Measurements from ENCODE around the gene RACK1. TPM values are rescaled to one million over a fixed set of nuclear protein-coding genes. Genes with fewer than 3 reads are reported as not detected.
"Not testable (repeated sequence)": the region's sequence is repeated elsewhere in the genome, so short reads cannot be mapped to it uniquely, and the experiment has no call there.

RACK1 gene
- total and polyA plus RNA-seq, 10 donors: 1,202 to 3,598 (median 2,333) TPM

DNA sequence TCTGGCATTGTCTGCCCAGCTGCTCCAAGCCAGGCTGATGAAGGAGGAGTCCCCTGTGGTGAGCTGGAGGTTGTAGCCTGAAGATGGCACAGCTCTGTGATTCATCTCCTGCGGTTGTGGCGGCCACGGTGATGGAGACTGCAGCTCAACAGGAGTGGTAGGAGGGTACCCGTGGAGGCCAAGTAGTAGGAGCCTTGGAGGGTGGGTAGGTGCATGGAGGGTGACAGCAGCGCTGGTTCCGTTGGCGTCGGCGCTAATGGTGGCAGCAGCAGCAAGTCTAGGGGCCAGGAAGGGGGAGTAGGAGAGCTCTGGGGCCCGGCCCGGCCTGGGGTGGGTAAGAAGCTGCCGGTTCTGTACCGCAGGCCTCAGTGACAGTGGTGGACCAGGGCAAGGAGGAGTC lies 39.6 kb upstream of the RACK1 start:
- DNase-seq: peak; percentile 54
- 79 to 89% (median 87%) methylated on average over 12 to 13 of the region's 13 CpGs for WGBS, 5 donors
- no peak for TF ChIP-seq POLR2AphosphoS5 (IDR thresholded peaks at IDR 0.05)
- no peak for TF ChIP-seq POLR2A (IDR thresholded peaks at IDR 0.05)
- TF ChIP-seq, protein P1, sequence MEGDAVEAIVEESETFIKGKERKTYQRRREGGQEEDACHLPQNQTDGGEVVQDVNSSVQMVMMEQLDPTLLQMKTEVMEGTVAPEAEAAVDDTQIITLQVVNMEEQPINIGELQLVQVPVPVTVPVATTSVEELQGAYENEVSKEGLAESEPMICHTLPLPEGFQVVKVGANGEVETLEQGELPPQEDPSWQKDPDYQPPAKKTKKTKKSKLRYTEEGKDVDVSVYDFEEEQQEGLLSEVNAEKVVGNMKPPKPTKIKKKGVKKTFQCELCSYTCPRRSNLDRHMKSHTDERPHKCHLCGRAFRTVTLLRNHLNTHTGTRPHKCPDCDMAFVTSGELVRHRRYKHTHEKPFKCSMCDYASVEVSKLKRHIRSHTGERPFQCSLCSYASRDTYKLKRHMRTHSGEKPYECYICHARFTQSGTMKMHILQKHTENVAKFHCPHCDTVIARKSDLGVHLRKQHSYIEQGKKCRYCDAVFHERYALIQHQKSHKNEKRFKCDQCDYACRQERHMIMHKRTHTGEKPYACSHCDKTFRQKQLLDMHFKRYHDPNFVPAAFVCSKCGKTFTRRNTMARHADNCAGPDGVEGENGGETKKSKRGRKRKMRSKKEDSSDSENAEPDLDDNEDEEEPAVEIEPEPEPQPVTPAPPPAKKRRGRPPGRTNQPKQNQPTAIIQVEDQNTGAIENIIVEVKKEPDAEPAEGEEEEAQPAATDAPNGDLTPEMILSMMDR (IDR thresholded peaks at IDR 0.05 in 8 of 11, conservative IDR thresholded peaks at IDR 0.05 in 3 of 11): no peak
- Histone ChIP-seq H3K27me3 (replicated peaks in 1 of 7) (no peaks in the 10 kb centered on the region), H3K4me3 (no peak overlapping the region), H3K27ac (no peak overlapping the region), H3K4me1 (peaks cover 0 to 12% (median 0%) of the 10 kb centered on the region in 6 donors), H3K36me3 (no peaks in the 10 kb centered on the region), H3K9me3 (no peaks in the 10 kb centered on the region)
- intact Hi-C loops (cut with DNase I; ENCODE audit: low total_unique reads): no loop called here

DNA sequence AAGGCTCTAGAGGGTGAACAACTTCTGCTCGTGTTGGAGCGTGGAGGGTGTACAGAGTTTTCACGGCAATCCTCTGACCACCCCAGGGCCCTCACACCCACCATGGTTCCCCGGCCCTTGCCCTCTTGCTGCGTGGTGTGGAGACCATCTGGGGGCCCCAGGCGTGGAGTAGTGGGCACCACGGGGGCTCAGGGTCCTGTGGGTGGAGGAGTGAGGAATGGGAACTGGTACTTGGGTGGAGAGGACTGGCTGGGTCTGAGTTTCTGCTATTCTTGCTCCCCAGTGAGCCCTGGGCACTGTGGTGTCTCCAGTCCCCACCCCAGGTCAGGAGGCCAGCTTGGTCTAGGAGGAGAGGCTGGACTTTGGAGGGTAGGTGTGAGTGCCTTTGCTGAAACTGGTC lies 39.2 kb upstream of the RACK1 start:
- TF ChIP-seq POLR2A (IDR thresholded peaks at IDR 0.05) (no peak), POLR2AphosphoS5 (IDR thresholded peaks at IDR 0.05) (no peak)
- TF ChIP-seq, protein P1 (IDR thresholded peaks at IDR 0.05 in 8 of 11, conservative IDR thresholded peaks at IDR 0.05 in 3 of 11): no peak
- 86 to 100% (median 94%) methylated on average over 2 to 7 of the region's 7 CpGs for WGBS, 5 donors
- DNase-seq: peak; percentile 56
- Histone ChIP-seq H3K36me3 (no peaks in the 10 kb centered on the region), H3K27me3 (replicated peaks in 1 of 7) (no peaks in the 10 kb centered on the region), H3K4me3 (no peak overlapping the region), H3K9me3 (no peaks in the 10 kb centered on the region), H3K4me1 (peaks cover 0 to 9% (median 0%) of the 10 kb centered on the region in 6 donors), H3K27ac (no peak overlapping the region)
- intact Hi-C loops (cut with DNase I; ENCODE audit: low total_unique reads): no loop called here

DNA sequence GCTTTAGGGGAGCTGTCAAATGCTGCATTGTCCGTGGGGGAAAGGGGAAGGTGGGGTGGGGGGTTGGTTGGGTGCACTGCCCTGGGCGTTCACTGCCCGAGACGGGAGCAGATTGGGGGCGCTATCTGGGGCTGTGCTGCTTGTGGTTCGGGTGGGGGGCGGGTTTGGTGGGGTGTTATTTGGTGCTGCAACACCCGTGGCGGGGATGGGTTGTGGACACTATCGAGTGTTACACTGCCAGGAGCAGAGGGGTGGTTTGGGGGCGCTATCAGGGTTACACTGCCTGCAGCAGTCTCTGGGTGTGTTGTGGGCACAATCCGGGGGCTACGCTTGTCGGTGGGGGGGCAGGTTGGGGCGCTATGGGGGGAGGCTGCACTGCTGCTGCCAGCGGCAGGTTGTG lies 38.7 kb upstream of the RACK1 start:
- H3K4me3 ChIP-seq; intact Hi-C loops (cut with DNase I; ENCODE audit: low total_unique reads); H3K4me1 ChIP-seq; H3K36me3 ChIP-seq; H3K9me3 ChIP-seq; DNase-seq; H3K27me3 ChIP-seq (replicated peaks in 1 of 7); H3K27ac ChIP-seq: not testable (repeated sequence)
- 86 to 96% (median 89%) methylated on average over 6 to 16 of the region's 16 CpGs for WGBS, 5 donors

DNA sequence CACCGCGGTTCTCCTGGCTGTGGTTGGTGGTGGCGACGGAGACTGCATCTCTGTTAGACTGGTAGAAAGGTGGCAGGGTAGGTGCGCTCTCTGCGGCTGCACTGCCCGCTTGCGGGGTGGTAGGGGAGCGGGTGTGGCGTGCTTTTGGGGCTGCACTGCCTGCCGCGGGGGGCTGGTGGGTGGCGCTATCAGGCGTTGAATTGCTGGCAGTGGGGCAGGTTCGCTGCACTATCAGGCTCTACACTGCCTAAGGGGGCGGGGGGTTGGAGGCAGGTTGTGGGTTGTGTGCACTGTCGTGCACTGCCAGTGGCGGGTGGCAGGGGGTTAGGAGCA lies 38.2 kb upstream of the RACK1 start:
- DNase-seq: no peak
- Histone ChIP-seq H3K27ac (no peak overlapping the region), H3K36me3 (no peaks in the 10 kb centered on the region), H3K27me3 (replicated peaks in 1 of 7) (no peaks in the 10 kb centered on the region), H3K9me3 (no peaks in the 10 kb centered on the region), H3K4me3 (no peak overlapping the region), H3K4me1 (peaks cover 0 to 3% (median 0%) of the 10 kb centered on the region in 6 donors)
- intact Hi-C loops (cut with DNase I; ENCODE audit: low total_unique reads): no loop called here
- 92 to 95% (median 93%) methylated on average over 4 to 18 of the region's 18 CpGs for WGBS, 5 donors
- TF ChIP-seq POLR2A (IDR thresholded peaks at IDR 0.05) (no peak), POLR2AphosphoS5 (IDR thresholded peaks at IDR 0.05) (no peak)
- TF ChIP-seq, protein P1 (IDR thresholded peaks at IDR 0.05 in 8 of 11, conservative IDR thresholded peaks at IDR 0.05 in 3 of 11): no peak

Measured in spleen (tissue), 11 donors.